ENCODE data around the gene RFX2.

RFX2 gene

GRCh38 chr19:5985098-5985783 is 125.1 kb downstream of the RFX2 start:
- H3K27ac ChIP-seq = peak overlapping the region in 1 of 21 experiments; percentile 24

DNA sequence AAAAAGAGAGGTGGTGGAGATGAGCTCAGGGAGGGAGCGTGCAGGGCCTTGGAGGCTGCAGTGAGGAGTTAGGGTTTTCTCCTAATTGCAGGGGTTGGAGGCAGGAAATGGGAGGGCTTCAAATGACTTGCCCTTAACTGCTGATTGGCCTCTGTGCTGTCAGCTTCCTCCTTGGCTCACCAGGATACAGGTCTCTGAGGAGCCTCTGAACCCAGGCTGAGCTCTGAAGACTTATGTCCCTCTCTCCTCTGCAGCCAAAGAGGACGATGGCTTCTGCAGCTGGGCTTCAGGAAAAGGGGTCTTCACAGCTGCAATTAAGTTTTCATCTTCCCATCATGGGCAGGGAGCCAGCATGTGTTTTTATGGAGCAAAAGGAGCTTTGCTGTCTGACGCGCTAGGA is 125.7 kb downstream of the RFX2 start:
- Histone ChIP-seq H3K27ac (no peak overlapping the region), H3K4me3 (no peak overlapping the region)

More at GRCh38 chr19:5985098-5985783, 125.1 kb downstream of the RFX2 start:
- H3K4me3 ChIP-seq = no peak overlapping the region

GRCh38 chr19:5983367-5983955 is 126.8 kb downstream of the RFX2 start:
- peak overlapping the region in 8 of 21 experiments; percentile 14 to 79 (median 38) for H3K27ac ChIP-seq

GRCh38 chr19:5978606-5979552 is 131.4 kb downstream of the RFX2 start:
- Histone ChIP-seq H3K4me3 (peak overlapping the region; percentile 57 to 99 (median 96)), H3K27ac (peak overlapping the region; percentile 64 to 97 (median 91))

More at GRCh38 chr19:5983367-5983955, 126.8 kb downstream of the RFX2 start:
- no peak overlapping the region for H3K4me3 ChIP-seq

- peak within 1 kb of the TSS; percentile 64 to 97 (median 92) for H3K27ac ChIP-seq
- peak within 1 kb of the TSS; percentile 57 to 99 (median 96) for H3K4me3 ChIP-seq
Observed at GRCh38 chr19:5977785-5978605, 132.3 kb downstream of the RFX2 start, which contains the start of gene RANBP3. TSS of gene RANBP3 (minus strand) at chr19:5978140. CDS start at chr19:5978082, 58 bp downstream.

GRCh38 chr19:5977222-5977784 is 133.0 kb downstream of the RFX2 start:
- Histone ChIP-seq H3K27ac (peak overlapping the region; percentile 54 to 97 (median 92)), H3K4me3 (peak overlapping the region; percentile 57 to 99 (median 96))

DNA sequence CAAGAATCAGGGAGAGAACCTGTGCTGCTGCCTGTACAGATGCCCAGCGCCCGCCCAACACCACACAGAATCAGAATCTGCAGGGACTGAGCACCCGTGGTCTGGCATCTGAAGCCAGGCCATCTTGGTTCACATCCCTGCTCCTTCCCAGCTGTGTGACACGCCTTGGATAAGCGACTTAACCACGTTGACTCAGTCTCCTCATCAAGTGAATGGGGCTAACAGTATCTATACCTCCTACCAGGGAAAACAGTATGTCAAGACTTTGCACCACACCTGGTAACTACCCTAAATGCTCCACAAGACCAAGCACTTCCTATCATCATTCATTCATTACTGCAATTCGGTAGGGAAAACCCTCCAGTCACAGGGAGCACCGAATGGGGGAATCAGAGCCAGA is 133.5 kb downstream of the RFX2 start:
- H3K27ac ChIP-seq = peak overlapping the region in 12 of 21 experiments; percentile 85 to 97 (median 92)
- peak overlapping the region; percentile 57 to 99 (median 96) for H3K4me3 ChIP-seq

- no peak overlapping the region for H3K4me3 ChIP-seq
- peak overlapping the region in 2 of 21 experiments; percentile 4 to 47 for H3K27ac ChIP-seq
Observed at GRCh38 chr19:5975388-5975728, 134.9 kb downstream of the RFX2 start.

DNA sequence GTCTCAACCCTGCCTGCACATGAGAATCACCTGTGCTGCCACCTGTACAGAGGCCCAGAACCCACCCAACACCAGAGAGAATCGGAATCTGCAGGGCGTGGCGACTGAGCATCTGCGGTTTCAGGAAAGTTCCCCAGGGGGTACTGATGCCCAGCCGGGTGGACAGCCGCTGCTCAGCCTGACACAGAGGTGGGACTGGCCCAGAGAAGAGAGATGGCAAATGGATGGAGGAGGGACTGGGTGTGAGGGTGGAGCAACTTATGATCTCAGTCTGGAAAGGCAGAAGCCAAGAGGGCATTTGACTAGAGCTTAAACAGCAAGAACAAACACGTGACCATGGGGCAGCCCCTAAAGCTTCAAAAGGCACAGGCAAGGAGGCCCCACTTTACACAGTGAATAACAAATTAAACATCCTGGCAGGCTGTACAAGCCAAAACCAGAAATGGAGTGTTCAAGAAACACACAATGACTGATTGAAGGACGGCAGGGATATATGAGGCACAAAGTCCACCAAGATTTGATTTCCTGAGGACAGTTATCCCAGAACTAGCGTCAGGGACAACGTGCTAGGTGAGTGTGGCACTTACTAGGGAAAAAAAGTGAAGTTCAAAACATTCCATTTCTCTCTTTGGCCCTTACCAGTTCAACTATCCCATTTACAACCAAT is 135.4 kb downstream of the RFX2 start:
- Histone ChIP-seq H3K27ac (peak overlapping the region in 2 of 21 experiments; percentile 4 to 47), H3K4me3 (no peak overlapping the region)

- no peak overlapping the region for H3K27ac ChIP-seq
- H3K4me3 ChIP-seq = no peak overlapping the region
Observed at GRCh38 chr19:5973867-5974635, 136.2 kb downstream of the RFX2 start.

DNA sequence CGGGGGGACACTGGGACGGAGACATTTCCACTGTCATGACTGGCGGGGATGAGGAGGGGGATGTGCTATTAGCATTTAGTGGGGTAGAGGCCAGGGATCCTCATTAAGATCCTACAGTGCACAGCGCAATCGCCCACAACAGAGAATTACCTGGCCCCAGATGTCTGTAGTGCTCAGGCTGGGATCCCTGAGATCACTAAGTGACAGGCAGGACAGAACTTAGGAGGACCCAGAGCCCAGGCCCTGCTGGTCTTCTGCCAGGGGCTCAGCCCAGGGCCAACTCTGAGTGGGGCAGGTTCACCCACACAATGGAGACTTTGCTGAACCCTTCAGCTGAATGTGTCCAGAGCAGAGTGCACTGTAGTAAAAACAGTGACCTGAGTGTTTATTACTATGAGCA is 136.9 kb downstream of the RFX2 start:
- Histone ChIP-seq H3K4me3 (no peak overlapping the region), H3K27ac (no peak overlapping the region)

GRCh38 chr19:5972355-5972731 is 138.0 kb downstream of the RFX2 start:
- H3K27ac ChIP-seq = no peak overlapping the region
- no peak overlapping the region for H3K4me3 ChIP-seq

- H3K27ac ChIP-seq = no peak overlapping the region
- no peak overlapping the region for H3K4me3 ChIP-seq
Observed at GRCh38 chr19:5971714-5972354, 138.5 kb downstream of the RFX2 start.

GRCh38 chr19:5969476-5969875 is 140.8 kb downstream of the RFX2 start:
- Histone ChIP-seq H3K4me3 (no peak overlapping the region), H3K27ac (peak overlapping the region in 7 of 21 experiments; percentile 5 to 64 (median 41))

GRCh38 chr19:5968431-5969373 is 141.6 kb downstream of the RFX2 start:
- Histone ChIP-seq H3K4me3 (peak overlapping the region in 1 of 7 experiments; percentile 7), H3K27ac (peak overlapping the region in 16 of 21 experiments; percentile 4 to 72 (median 50))

- H3K27ac ChIP-seq = peak overlapping the region in 14 of 21 experiments; percentile 11 to 72 (median 54)
- H3K4me3 ChIP-seq = peak overlapping the region in 1 of 7 experiments; percentile 7
Observed at GRCh38 chr19:5967994-5968430, 142.3 kb downstream of the RFX2 start.
